Epithelial cell of umbilical artery (primary cell): ENCODE results near the gene CCDC88A. TPM values are rescaled to one million over a fixed set of nuclear protein-coding genes. Genes with fewer than 3 reads are reported as not detected.

ENCODE experiments used
- total RNA-seq: library from RNA; depleted of rRNA; stranded (reverse); fragments of >200 nt; gene quantifications from 2 replicates; pipeline ENCODE4 v1.2.3, GENCODE V29; 2014

Gene CCDC88A, protein sequence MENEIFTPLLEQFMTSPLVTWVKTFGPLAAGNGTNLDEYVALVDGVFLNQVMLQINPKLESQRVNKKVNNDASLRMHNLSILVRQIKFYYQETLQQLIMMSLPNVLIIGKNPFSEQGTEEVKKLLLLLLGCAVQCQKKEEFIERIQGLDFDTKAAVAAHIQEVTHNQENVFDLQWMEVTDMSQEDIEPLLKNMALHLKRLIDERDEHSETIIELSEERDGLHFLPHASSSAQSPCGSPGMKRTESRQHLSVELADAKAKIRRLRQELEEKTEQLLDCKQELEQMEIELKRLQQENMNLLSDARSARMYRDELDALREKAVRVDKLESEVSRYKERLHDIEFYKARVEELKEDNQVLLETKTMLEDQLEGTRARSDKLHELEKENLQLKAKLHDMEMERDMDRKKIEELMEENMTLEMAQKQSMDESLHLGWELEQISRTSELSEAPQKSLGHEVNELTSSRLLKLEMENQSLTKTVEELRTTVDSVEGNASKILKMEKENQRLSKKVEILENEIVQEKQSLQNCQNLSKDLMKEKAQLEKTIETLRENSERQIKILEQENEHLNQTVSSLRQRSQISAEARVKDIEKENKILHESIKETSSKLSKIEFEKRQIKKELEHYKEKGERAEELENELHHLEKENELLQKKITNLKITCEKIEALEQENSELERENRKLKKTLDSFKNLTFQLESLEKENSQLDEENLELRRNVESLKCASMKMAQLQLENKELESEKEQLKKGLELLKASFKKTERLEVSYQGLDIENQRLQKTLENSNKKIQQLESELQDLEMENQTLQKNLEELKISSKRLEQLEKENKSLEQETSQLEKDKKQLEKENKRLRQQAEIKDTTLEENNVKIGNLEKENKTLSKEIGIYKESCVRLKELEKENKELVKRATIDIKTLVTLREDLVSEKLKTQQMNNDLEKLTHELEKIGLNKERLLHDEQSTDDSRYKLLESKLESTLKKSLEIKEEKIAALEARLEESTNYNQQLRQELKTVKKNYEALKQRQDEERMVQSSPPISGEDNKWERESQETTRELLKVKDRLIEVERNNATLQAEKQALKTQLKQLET (N-terminal part only)
- total RNA-seq = 27.6 and 41.5 TPM in 2 replicates

GRCh38 chr2:55419679-55420438, at the start of gene CCDC88A:
CCDC88A (minus strand) TSS chr2:55419856; CDS start chr2:55419079, 777 bp downstream.

DNA sequence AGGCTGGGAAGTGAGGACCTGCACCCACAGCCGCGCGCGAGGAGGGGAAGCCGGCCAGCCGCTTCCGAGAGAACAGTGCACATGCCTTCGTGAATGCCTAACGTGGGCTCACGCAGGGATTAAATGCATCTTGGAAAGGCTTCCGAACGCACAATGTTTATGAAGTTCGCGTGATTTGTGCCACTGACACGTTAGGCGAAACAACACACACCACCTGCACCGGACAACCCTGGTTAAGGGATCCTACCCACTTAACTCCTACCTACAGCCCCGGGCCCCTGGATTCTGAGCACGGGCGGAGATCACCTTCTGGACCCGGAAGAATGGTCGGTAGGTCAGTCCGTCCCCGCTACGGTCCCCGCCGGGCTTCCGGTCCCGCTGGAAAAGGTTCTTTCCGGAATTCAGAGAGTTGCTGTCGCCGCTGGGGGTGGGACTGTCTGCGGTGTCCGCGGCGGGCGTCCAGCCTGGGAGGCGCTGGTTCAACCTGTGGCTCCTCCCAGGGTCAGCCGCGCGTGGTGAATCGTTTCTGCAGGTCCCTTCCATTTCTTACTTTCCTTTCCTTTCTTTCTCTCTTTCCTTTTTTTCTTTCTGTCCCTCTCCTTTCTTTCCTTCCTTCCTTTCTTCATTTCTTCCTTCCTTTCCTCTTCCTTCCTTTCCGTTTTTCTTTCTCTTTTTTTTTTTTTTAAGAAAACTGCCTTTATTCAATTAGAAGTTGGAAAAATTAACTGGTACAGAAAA, 150.6 kb downstream of the CCDC88A start, which contains the start of gene MTIF2:
Gene MTIF2 (minus strand): TSS at position 325 of the 738 bp plus-strand sequence. CDS start 5,373 bp downstream, outside the sequence.

Other genes with a start within 250 kb of the CCDC88A start
- gene CLHC1, start 187.6 kb downstream of the CCDC88A start, total RNA-seq = 5.2 and 8.8 TPM in 2 replicates
- 704 and 1,586 TPM in 2 replicates for gene RPS27A, start 187.2 kb downstream of the CCDC88A start, total RNA-seq
- 39.7 and 40.6 TPM in 2 replicates for gene MTIF2, start 150.6 kb downstream of the CCDC88A start, total RNA-seq
- gene CFAP36, start 99.9 kb upstream of the CCDC88A start, total RNA-seq = 21.1 and 27.5 TPM in 2 replicates
- 39.3 and 57.8 TPM in 2 replicates for gene PPP4R3B, start 197.8 kb upstream of the CCDC88A start, total RNA-seq